HEK293T (cell line): ENCODE data around the gene TEAD2.

Experiments
- CTCF ChIA-PET: fragments of 350-600 bp; formaldehyde crosslinking; extraction: SDS; loops from one replicate; lab custom pipeline; 2021; ENCODE audit warnings: antibody characterized with exemption, inconsistent platforms; lab: Yijun Ruan, JAX
- POLR2A ChIA-PET: fragments of 350-600 bp; formaldehyde crosslinking; extraction: SDS; loops from one replicate; lab custom pipeline; 2020; ENCODE audit warnings: antibody characterized with exemption, inconsistent platforms; lab: Yijun Ruan, JAX
- DNase-seq: peaks from one replicate; pipeline ENCODE4 v3.0.0; 2012; ENCODE audit warnings: mixed read lengths; ENCODE audit errors: extremely low spot score
- ARNT ChIP-seq: fragments of 450-650 bp; IDR thresholded peaks from 2 replicates; pipeline ENCODE4 v1.6.1; 2017; ENCODE audit warnings: mild to moderate bottlenecking
- BHLHE40 ChIP-seq: fragments of 450-650 bp; IDR thresholded peaks from 2 replicates; pipeline ENCODE4 v1.6.1; 2016; ENCODE audit warnings: mild to moderate bottlenecking, moderate library complexity, borderline replicate concordance
- CTBP1 ChIP-seq: fragments of 450-650 bp; IDR thresholded peaks from 2 replicates; pipeline ENCODE4 v1.6.1; 2016; ENCODE audit warnings: borderline replicate concordance
- ELF4 ChIP-seq: fragments of 450-650 bp; IDR thresholded peaks from 2 replicates; pipeline ENCODE4 v1.6.1; 2017; ENCODE audit warnings: antibody characterized with exemption
- FOXA1 ChIP-seq: fragments of 450-650 bp; IDR thresholded peaks from 2 replicates; pipeline ENCODE4 v1.6.1; 2016; ENCODE audit warnings: mild to moderate bottlenecking
- FOXK2 ChIP-seq: fragments of 450-650 bp; IDR thresholded peaks from 2 replicates; pipeline ENCODE4 v1.6.1; 2016; ENCODE audit warnings: mild to moderate bottlenecking
- FOXM1 ChIP-seq: fragments of 450-650 bp; IDR thresholded peaks from 2 replicates; pipeline ENCODE4 v1.6.1; 2017; ENCODE audit warnings: mild to moderate bottlenecking, borderline replicate concordance
- HDGF ChIP-seq: fragments of 450-650 bp; IDR thresholded peaks from 2 replicates; pipeline ENCODE4 v1.6.1; 2017; ENCODE audit warnings: antibody characterized with exemption, borderline replicate concordance
- L3MBTL2 ChIP-seq: fragments of 450-650 bp; conservative IDR thresholded peaks from 2 replicates; pipeline ENCODE4 v1.6.1; 2016; ENCODE audit warnings: mild to moderate bottlenecking
- LEF1 ChIP-seq: fragments of 450-650 bp; IDR thresholded peaks from 2 replicates; pipeline ENCODE4 v1.6.1; 2017; ENCODE audit warnings: mild to moderate bottlenecking, borderline replicate concordance
- NFRKB ChIP-seq: fragments of 450-650 bp; IDR thresholded peaks from 2 replicates; pipeline ENCODE4 v1.6.1; 2016; ENCODE audit warnings: mild to moderate bottlenecking, moderate library complexity
- SP1 ChIP-seq: fragments of 450-650 bp; IDR thresholded peaks from 2 replicates; pipeline ENCODE4 v1.6.1; 2017
- SUZ12 ChIP-seq: fragments of 450-650 bp; IDR thresholded peaks from 2 replicates; pipeline ENCODE4 v1.6.1; 2016; ENCODE audit warnings: mild to moderate bottlenecking
- TARDBP ChIP-seq: fragments of 450-650 bp; IDR thresholded peaks from 2 replicates; pipeline ENCODE4 v1.6.1; 2016
- ZNF384 ChIP-seq: fragments of 450-650 bp; IDR thresholded peaks from 2 replicates; pipeline ENCODE4 v1.6.1; 2016
- TF ChIP-seq, protein P1 (sequence below): fragments of 450-650 bp; IDR thresholded peaks from 2 replicates; pipeline ENCODE4 v1.6.1; 2016

Gene TEAD2

DNA sequence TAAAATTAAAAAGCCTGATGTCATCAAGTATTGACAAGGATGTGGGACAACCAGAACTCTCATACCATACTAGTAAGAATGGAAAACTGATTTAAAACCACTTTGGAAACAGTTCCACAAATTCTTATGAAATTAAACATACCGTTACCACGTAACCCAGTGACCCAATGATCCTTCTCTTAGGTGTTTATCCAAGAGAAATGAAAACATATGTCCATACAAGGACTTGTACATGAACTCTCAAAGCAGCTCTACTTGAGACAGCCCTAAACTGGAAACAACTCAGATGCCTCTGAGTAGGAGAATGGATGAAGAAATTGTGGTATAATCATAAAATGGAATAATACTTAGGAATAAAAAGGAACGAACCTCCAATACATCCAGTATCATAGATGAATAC, 64.8 kb downstream of the TEAD2 start:
- no peak for DNase-seq
- POLR2A ChIA-PET, result no interaction called here
- CTCF ChIA-PET, result no interaction called here
- TF ChIP-seq CTBP1, result no peak
- no peak for TF ChIP-seq FOXA1
- TF ChIP-seq HDGF, result no peak
- no peak for TF ChIP-seq NFRKB
- TF ChIP-seq TARDBP, result no peak
- TF ChIP-seq SP1, result no peak
- TF ChIP-seq FOXK2, result no peak
- TF ChIP-seq ARNT, result no peak
- TF ChIP-seq, protein P1, sequence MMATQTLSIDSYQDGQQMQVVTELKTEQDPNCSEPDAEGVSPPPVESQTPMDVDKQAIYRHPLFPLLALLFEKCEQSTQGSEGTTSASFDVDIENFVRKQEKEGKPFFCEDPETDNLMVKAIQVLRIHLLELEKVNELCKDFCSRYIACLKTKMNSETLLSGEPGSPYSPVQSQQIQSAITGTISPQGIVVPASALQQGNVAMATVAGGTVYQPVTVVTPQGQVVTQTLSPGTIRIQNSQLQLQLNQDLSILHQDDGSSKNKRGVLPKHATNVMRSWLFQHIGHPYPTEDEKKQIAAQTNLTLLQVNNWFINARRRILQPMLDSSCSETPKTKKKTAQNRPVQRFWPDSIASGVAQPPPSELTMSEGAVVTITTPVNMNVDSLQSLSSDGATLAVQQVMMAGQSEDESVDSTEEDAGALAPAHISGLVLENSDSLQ, result no peak
- no peak for TF ChIP-seq SUZ12
- TF ChIP-seq LEF1, result no peak
- TF ChIP-seq ZNF384, result no peak
- no peak for TF ChIP-seq BHLHE40
- no peak for TF ChIP-seq ELF4
- no peak for TF ChIP-seq L3MBTL2
- no peak for TF ChIP-seq FOXM1

DNA sequence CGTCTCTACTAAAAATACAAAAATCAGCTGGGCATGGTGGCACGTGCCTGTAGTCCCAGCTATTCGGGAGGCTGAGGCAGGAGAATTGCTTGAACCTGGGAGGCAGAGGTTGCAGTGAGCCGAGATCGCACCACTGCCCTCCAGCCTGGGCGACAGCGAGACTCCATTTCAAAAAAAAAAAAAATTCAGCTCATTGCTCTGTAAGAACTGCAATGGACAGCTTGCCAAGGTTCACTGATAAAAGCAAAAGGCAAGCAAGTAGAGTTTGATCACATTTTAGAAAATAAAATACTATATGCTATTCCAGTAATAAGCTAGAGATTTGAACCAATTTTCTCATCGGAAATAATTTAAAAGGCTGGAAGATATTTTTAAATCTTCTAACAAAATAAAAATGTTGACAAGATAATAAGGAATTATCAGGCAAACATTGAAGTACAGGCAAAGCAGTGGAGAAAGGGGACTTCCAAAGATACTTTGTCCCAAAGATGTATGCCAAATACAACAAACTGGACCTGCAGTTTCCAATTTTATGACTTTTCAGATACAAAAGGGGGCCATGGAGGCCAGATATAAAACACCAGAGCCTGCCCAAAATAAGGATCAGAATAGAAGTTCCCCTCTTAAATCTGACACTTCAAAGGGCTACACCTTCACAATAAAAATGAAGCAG, 66.9 kb downstream of the TEAD2 start:
- no peak for DNase-seq
- ChIA-PET CTCF (interaction anchor here (0.7 kb wide), 1 partner anchor 84 kb away, joined by 3 read pairs; no protein-coding TSS in a partner anchor), POLR2A (no interaction called here)
- no peak for TF ChIP-seq LEF1

- no peak for TF ChIP-seq FOXA1
- no peak for TF ChIP-seq SP1
- TF ChIP-seq, protein P1, result no peak
- no peak for TF ChIP-seq NFRKB
- TF ChIP-seq ZNF384, result no peak
- no peak for DNase-seq
- CTCF ChIA-PET, result interaction anchor here (0.6 to 0.7 kb wide), 3 partner anchors 12 to 85 kb away, joined by 3 to 5 read pairs (median 3); no protein-coding TSS in a partner anchor
- POLR2A ChIA-PET, result interaction anchor here (0.8 kb wide), 1 partner anchor 202 kb away, joined by 3 read pairs; the partner anchor contains the start of gene RPS11
These were observed 67.8 kb downstream of the TEAD2 start for GRCh38 chr19:49294401-49294800.
